Activated CD4-positive, alpha-beta T cell treated with anti-CD3 and anti-CD28 coated beads, Interleukin-2, amount 10 ng/mL, durations not matched to agents 24 days and 14 days (primary cell): ENCODE measurements around the gene PCDHGA12. TPM values are rescaled to one million over a fixed set of nuclear protein-coding genes. Genes with fewer than 3 reads are reported as not detected.

Experiments
- total RNA-seq: library from RNA; stranded (reverse); gene quantifications from 2 replicates; pipeline ENCODE4 v1.2.3, GENCODE V29; 2022

The PCDHGA12 gene
- total RNA-seq, 1 donor from 2014 or later, result 0.16 TPM

Other genes starting within 250 kb of the PCDHGA12 start
- gene PCDHB16, start 248.1 kb upstream of the PCDHGA12 start, total RNA-seq, result not detected in 2 replicates
- gene PCDHB9, start 243.3 kb upstream of the PCDHGA12 start, total RNA-seq, result not detected in 2 replicates
- gene PCDHB10, start 238.2 kb upstream of the PCDHGA12 start, total RNA-seq, result not detected in 2 replicates
- not detected in 2 replicates for gene PCDHB11, start 230.9 kb upstream of the PCDHGA12 start, total RNA-seq
- not detected in 2 replicates for gene PCDHB12, start 221.8 kb upstream of the PCDHGA12 start, total RNA-seq
- gene PCDHB13, start 216.6 kb upstream of the PCDHGA12 start, total RNA-seq, result 0.05 TPM in 1 of 2 replicates, not detected in the other
- gene PCDHB14, start 207.2 kb upstream of the PCDHGA12 start, total RNA-seq, result not detected in 2 replicates
- not detected in 2 replicates for gene PCDHB15, start 185.1 kb upstream of the PCDHGA12 start, total RNA-seq
- gene SLC25A2, start 126.5 kb upstream of the PCDHGA12 start, total RNA-seq, result 0.14 and 0.23 TPM in 2 replicates
- 71.5 and 75.0 TPM in 2 replicates for gene TAF7, start 109.7 kb upstream of the PCDHGA12 start, total RNA-seq
- gene PCDHGA1, start 100.0 kb upstream of the PCDHGA12 start, total RNA-seq, result 0.07 and 0.09 TPM in 2 replicates
- 0.07 and 0.12 TPM in 2 replicates for gene PCDHGA2, start 91.7 kb upstream of the PCDHGA12 start, total RNA-seq
- gene PCDHGA3, start 86.7 kb upstream of the PCDHGA12 start, total RNA-seq, result 0.14 and 0.19 TPM in 2 replicates
- gene PCDHGB1, start 80.4 kb upstream of the PCDHGA12 start, total RNA-seq, result 0.14 and 0.19 TPM in 2 replicates
- gene PCDHGA4, start 75.5 kb upstream of the PCDHGA12 start, total RNA-seq, result 0.33 and 0.37 TPM in 2 replicates
- 0.63 and 0.97 TPM in 2 replicates for gene PCDHGB2, start 70.5 kb upstream of the PCDHGA12 start, total RNA-seq
- gene PCDHGA5, start 66.3 kb upstream of the PCDHGA12 start, total RNA-seq, result 0.19 and 0.51 TPM in 2 replicates
- 0.40 and 0.49 TPM in 2 replicates for gene PCDHGB3, start 60.3 kb upstream of the PCDHGA12 start, total RNA-seq
- 0.31 and 0.54 TPM in 2 replicates for gene PCDHGA6, start 56.6 kb upstream of the PCDHGA12 start, total RNA-seq
- gene PCDHGA7, start 47.8 kb upstream of the PCDHGA12 start, total RNA-seq, result 0.05 and 0.23 TPM in 2 replicates
- gene PCDHGB4, start 42.8 kb upstream of the PCDHGA12 start, total RNA-seq, result 0.21 TPM in 2 replicates
- 0.02 and 0.09 TPM in 2 replicates for gene PCDHGA8, start 37.9 kb upstream of the PCDHGA12 start, total RNA-seq
- 0.43 and 0.47 TPM in 2 replicates for gene PCDHGB5, start 32.6 kb upstream of the PCDHGA12 start, total RNA-seq
- 0.33 and 0.44 TPM in 2 replicates for gene PCDHGA9, start 27.7 kb upstream of the PCDHGA12 start, total RNA-seq
- 0.09 and 0.14 TPM in 2 replicates for gene PCDHGB6, start 22.5 kb upstream of the PCDHGA12 start, total RNA-seq
- 0.07 and 0.21 TPM in 2 replicates for gene PCDHGA10, start 17.5 kb upstream of the PCDHGA12 start, total RNA-seq
- 0.12 and 0.17 TPM in 2 replicates for gene PCDHGB7, start 12.8 kb upstream of the PCDHGA12 start, total RNA-seq
- 0.23 and 0.31 TPM in 2 replicates for gene PCDHGA11, start 9.5 kb upstream of the PCDHGA12 start, total RNA-seq
- gene PCDHGC3, start 45.5 kb downstream of the PCDHGA12 start, total RNA-seq, result 0.24 and 0.58 TPM in 2 replicates
- not detected in 2 replicates for gene PCDHGC4, start 54.5 kb downstream of the PCDHGA12 start, total RNA-seq
- not detected in 2 replicates for gene PCDHGC5, start 58.6 kb downstream of the PCDHGA12 start, total RNA-seq
- 225 and 232 TPM in 2 replicates for gene DIAPH1, start 188.5 kb downstream of the PCDHGA12 start, total RNA-seq
- 88.1 and 92.3 TPM in 2 replicates for gene HDAC3, start 206.3 kb downstream of the PCDHGA12 start, total RNA-seq
- 24.1 TPM in 2 replicates for gene RELL2, start 206.5 kb downstream of the PCDHGA12 start, total RNA-seq
- 33.1 and 34.5 TPM in 2 replicates for gene FCHSD1, start 220.9 kb downstream of the PCDHGA12 start, total RNA-seq